Measurements from ENCODE around the gene SALL4. TPM values are rescaled to one million over a fixed set of nuclear protein-coding genes. Genes with fewer than 3 reads are reported as not detected.
A peak's percentile ranks its signal among the peaks of the same experiment; 100 is the strongest.
"Not testable (repeated sequence)": the region's sequence is repeated elsewhere in the genome, so short reads cannot be mapped to it uniquely, and the experiment has no call there.

SALL4 gene
- total RNA-seq, 6 donors from 2014 or later = 0.51 to 0.69 (median 0.52) TPM; not detected in 3

- DNase-seq (no peak), ATAC-seq (ENCODE audit: low FRiP score in 2 of 2) (no peak)
- Histone ChIP-seq H3K27me3 (no peaks in the 10 kb centered on the region), H3K9me3 (no peaks in the 10 kb centered on the region), H3K36me3 (no peaks in the 10 kb centered on the region), H3K4me3 (no peak overlapping the region), H3K4me1 (peaks cover 0 to 23% (median 0%) of the 10 kb centered on the region in 4 donors), H3K27ac (no peak overlapping the region)
- 95 to 98% methylated on average over 4 of the region's 4 CpGs for WGBS, 2 donors
- TF ChIP-seq CTCF (IDR thresholded peaks at IDR 0.05) (no peak), POLR2AphosphoS5 (IDR thresholded peaks at IDR 0.05) (no peak), POLR2A (IDR thresholded peaks at IDR 0.05) (no peak), EP300 (IDR thresholded peaks at IDR 0.05) (no peak)
Observed at GRCh38 chr20:51739722-51740249, 62.5 kb downstream of the SALL4 start.

- H3K9me3 ChIP-seq = no peaks in the 10 kb centered on the region
- peak; percentile 31 to 38 for ATAC-seq (ENCODE audit: low FRiP score in 2 of 2)
- H3K4me1 ChIP-seq = peaks cover 0 to 19% (median 0%) of the 10 kb centered on the region in 4 donors
- no peak for DNase-seq
- H3K27ac ChIP-seq = no peak overlapping the region
- 90 to 93% methylated on average over 12 of the region's 12 CpGs for WGBS, 2 donors
- H3K27me3 ChIP-seq = no peaks in the 10 kb centered on the region
- no peak for TF ChIP-seq CTCF (IDR thresholded peaks at IDR 0.05)
- TF ChIP-seq POLR2AphosphoS5 (IDR thresholded peaks at IDR 0.05) = no peak
- TF ChIP-seq EP300 (IDR thresholded peaks at IDR 0.05) = no peak
- no peak for TF ChIP-seq POLR2A (IDR thresholded peaks at IDR 0.05)
- H3K36me3 ChIP-seq = no peaks in the 10 kb centered on the region
- no peak overlapping the region for H3K4me3 ChIP-seq
Observed at GRCh38 chr20:51738877-51739447, 63.4 kb downstream of the SALL4 start.

- H3K27me3 ChIP-seq; H3K36me3 ChIP-seq; H3K27ac ChIP-seq; ATAC-seq (ENCODE audit: low FRiP score in 2 of 2); DNase-seq; H3K9me3 ChIP-seq; H3K4me3 ChIP-seq: not testable (repeated sequence)
- 94 to 95% methylated on average over 11 to 15 of the region's 15 CpGs for WGBS, 2 donors
- H3K4me1 ChIP-seq = peaks cover 0 to 18% (median 0%) of the 10 kb centered on the region in 4 donors
Observed at GRCh38 chr20:51738261-51738660, 64.1 kb downstream of the SALL4 start.

- DNase-seq (no peak), ATAC-seq (ENCODE audit: low FRiP score in 2 of 2) (no peak)
- Histone ChIP-seq H3K27ac (no peak overlapping the region), H3K36me3 (no peaks in the 10 kb centered on the region), H3K4me1 (peaks cover 0 to 6% (median 0%) of the 10 kb centered on the region in 4 donors), H3K9me3 (no peaks in the 10 kb centered on the region), H3K4me3 (no peak overlapping the region), H3K27me3 (no peaks in the 10 kb centered on the region)
- TF ChIP-seq CTCF (IDR thresholded peaks at IDR 0.05) = no peak
- TF ChIP-seq EP300 (IDR thresholded peaks at IDR 0.05) = no peak
- no peak for TF ChIP-seq POLR2A (IDR thresholded peaks at IDR 0.05)
- no peak for TF ChIP-seq POLR2AphosphoS5 (IDR thresholded peaks at IDR 0.05)
- WGBS, 2 donors = 70 to 78% methylated on average over 5 of the region's 5 CpGs
Observed at GRCh38 chr20:51736947-51737346, 65.4 kb downstream of the SALL4 start.

DNA sequence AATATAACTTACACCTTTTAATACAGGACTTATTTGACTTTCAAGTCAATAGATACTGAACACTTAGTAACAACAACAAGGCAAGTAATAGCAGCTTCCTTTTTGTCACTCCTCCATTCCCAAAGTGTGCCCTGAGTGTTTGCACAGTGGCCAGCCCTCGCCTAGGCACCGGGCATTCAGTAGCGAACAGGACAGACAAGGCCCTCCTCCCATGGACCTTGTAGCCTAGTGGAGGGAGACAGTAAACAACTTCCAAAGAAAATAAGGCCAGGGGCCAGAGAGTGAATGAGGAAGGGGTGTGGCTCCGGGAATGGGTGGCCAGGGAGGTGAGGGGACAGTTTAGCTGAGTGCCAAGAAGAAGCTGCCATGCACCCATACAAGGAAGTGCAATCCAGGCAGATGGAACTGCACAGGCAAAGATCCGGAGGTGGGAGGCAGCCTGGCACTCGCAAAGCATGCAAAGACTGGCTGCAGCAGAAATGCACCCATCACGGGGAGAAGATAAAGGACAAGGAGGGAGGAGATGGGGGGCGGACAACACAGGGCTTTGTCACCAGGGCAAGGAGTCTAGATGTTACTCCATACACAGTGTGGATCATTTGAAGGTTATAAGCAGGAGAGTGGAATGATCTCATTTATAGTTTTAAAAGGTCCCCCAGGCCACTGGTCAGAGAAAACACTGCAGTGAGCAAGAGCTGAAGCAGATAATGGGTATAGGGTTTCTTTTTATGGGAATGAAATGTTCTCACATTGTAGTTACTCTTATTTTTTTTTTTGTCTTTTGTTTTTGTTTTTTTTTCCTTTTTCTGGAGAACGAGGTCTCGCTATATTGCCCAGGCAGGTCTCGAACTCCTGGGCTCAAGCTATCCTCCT is 66.4 kb downstream of the SALL4 start:
- 68 to 79% methylated on average over 11 of the region's 11 CpGs for WGBS, 2 donors
- no peak for TF ChIP-seq EP300 (IDR thresholded peaks at IDR 0.05)
- TF ChIP-seq POLR2A (IDR thresholded peaks at IDR 0.05) = no peak
- TF ChIP-seq CTCF (IDR thresholded peaks at IDR 0.05) = no peak
- no peak for TF ChIP-seq POLR2AphosphoS5 (IDR thresholded peaks at IDR 0.05)
- H3K27me3 ChIP-seq = no peaks in the 10 kb centered on the region
- no peak overlapping the region for H3K27ac ChIP-seq
- DNase-seq (no peak), ATAC-seq (ENCODE audit: low FRiP score in 2 of 2) (peak in 1 of 2 donors; percentile 28)
- peaks cover 0 to 7% (median 1%) of the 10 kb centered on the region in 4 donors for H3K4me1 ChIP-seq
- no peaks in the 10 kb centered on the region for H3K9me3 ChIP-seq
- H3K4me3 ChIP-seq = no peak overlapping the region
- no peaks in the 10 kb centered on the region for H3K36me3 ChIP-seq

Data from upper lobe of left lung (tissue), 6 donors.